ENCODE data around the gene PUM1. TPM values are rescaled to one million over a fixed set of nuclear protein-coding genes. Genes with fewer than 3 reads are reported as not detected.
A peak's percentile ranks its signal among the peaks of the same experiment; 100 is the strongest.

Gene PUM1
- total and polyA plus RNA-seq, 2 of the 8 experiments (the other 6 are each of a cell fraction or from before 2014, with no cell fraction given), result 122 to 177 TPM

DNA sequence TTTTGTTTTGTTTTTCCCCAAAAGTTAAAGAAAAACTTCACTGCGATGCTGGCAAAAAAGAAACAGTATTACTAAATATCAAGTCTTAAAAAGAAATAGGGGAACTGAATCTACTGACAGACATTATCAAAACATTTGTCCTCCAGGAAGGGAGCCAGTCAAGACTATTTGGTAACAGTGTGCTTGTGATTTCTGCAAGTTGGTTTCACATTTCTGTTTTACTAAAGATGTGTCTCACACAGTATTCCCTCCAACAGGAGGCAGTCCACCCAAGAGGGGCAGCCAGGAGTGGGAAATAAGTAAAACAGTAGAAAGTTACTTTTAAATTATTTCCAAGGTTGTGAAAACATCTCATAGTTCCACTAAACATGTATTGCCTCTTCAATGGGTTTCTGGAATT is 82.6 kb downstream of the PUM1 start:
- H2AFZ ChIP-seq (ENCODE audit: low read length), result no peak overlapping the region
- no peak overlapping the region for H2BK12ac ChIP-seq (ENCODE audit: low read depth, low read length)
- no peak overlapping the region for H4K91ac ChIP-seq (replicated peaks; ENCODE audit: insufficient read length, low read length)
- H3K9me3 ChIP-seq (ENCODE audit: insufficient read depth in 2 of 2, low read depth in 1 of 2, low read length in 1 of 2), result no peaks in the 10 kb centered on the region
- no peak overlapping the region for H2BK15ac ChIP-seq (ENCODE audit: low read length)
- no peaks in the 10 kb centered on the region for H3K23me2 ChIP-seq (ENCODE audit: low read depth, low read length)
- FAIRE-seq, result no peak
- no peak for TF ChIP-seq YY1 (IDR thresholded peaks at IDR 0.05; ENCODE audit: low read depth, low read length)
- TF ChIP-seq, protein P1, sequence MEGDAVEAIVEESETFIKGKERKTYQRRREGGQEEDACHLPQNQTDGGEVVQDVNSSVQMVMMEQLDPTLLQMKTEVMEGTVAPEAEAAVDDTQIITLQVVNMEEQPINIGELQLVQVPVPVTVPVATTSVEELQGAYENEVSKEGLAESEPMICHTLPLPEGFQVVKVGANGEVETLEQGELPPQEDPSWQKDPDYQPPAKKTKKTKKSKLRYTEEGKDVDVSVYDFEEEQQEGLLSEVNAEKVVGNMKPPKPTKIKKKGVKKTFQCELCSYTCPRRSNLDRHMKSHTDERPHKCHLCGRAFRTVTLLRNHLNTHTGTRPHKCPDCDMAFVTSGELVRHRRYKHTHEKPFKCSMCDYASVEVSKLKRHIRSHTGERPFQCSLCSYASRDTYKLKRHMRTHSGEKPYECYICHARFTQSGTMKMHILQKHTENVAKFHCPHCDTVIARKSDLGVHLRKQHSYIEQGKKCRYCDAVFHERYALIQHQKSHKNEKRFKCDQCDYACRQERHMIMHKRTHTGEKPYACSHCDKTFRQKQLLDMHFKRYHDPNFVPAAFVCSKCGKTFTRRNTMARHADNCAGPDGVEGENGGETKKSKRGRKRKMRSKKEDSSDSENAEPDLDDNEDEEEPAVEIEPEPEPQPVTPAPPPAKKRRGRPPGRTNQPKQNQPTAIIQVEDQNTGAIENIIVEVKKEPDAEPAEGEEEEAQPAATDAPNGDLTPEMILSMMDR (IDR thresholded peaks at IDR 0.05; ENCODE audit: control extremely low read depth in 1 of 3, insufficient read depth in 1 of 3, low read depth in 1 of 3, low read length in 3 of 3), result 0 out of 4 replicates have a peak, but pooled peaks of 1 of the 3 experiments have one; percentile 5
- no peak overlapping the region for H4K5ac ChIP-seq (ENCODE audit: insufficient read length, low read depth, low read length)
- no peak overlapping the region for H3K4me2 ChIP-seq (ENCODE audit: insufficient read depth in 1 of 2, low read depth in 2 of 2, low read length in 2 of 2)
- no peak overlapping the region for H3K4me3 ChIP-seq (ENCODE audit: extremely low read depth in 1 of 4, insufficient read depth in 2 of 4, low read depth in 3 of 4, low read length in 4 of 4)
- H3K27ac ChIP-seq (ENCODE audit: low read depth, low read length), result no peak overlapping the region
- H3K56ac ChIP-seq (replicated peaks; ENCODE audit: insufficient read length, low read depth, low read length), result no peak overlapping the region
- H3K79me1 ChIP-seq (ENCODE audit: low read depth, low read length), result peaks cover 2% of the 10 kb centered on the region; the same call in 1 of the 2 replicates
- CTCF ChIA-PET (ENCODE audit: partially characterized antibody), result interaction anchor here (1.7 kb wide), 1 partner anchor 68 kb away, joined by 4 read pairs; no protein-coding TSS in a partner anchor
- no peaks in the 10 kb centered on the region; a peak in 1 of 7 replicates for H3K4me1 ChIP-seq (replicated peaks in 1 of 4; ENCODE audit: control insufficient read depth in 3 of 4, insufficient read depth in 4 of 4, low read length in 3 of 4)
- no peak for DNase-seq (ENCODE audit: low read depth in 1 of 2, low spot score in 2 of 2)
- H3K23ac ChIP-seq (ENCODE audit: insufficient read length), result no peak overlapping the region
- no peak overlapping the region for H3K9ac ChIP-seq (replicated peaks in 1 of 4; ENCODE audit: extremely low read depth in 1 of 4, low read depth in 3 of 4, low read length in 3 of 4)
- peaks cover 3 to 93% of the 10 kb centered on the region in 2 experiments; a peak in 3 of 4 replicates for H3K79me2 ChIP-seq (ENCODE audit: control insufficient read depth in 1 of 2, insufficient read depth in 2 of 2, low read length in 2 of 2)
- H2AK5ac ChIP-seq (ENCODE audit: low read depth, low read length), result no peak overlapping the region
- no peak overlapping the region for H2BK120ac ChIP-seq (replicated peaks; ENCODE audit: low read depth, low read length)
- no peak overlapping the region for H3K14ac ChIP-seq (ENCODE audit: insufficient read length)
- 95% methylated on average over 1 of the region's 1 CpG; no CpG with 5 or more reads in 1 of the 2 experiments for whole genome bisulfite sequencing, 2 experiments (ENCODE audit: extremely low coverage in 1 of 2, insufficient coverage in 1 of 2, insufficient read length in 1 of 2, insufficient replicate concordance in 2 of 2, low coverage in 1 of 2, low lambda C conversion rate in 2 of 2, missing lambda C conversion rate in 1 of 2)
- no peak overlapping the region for H2BK20ac ChIP-seq (ENCODE audit: low read length)
- H3K36me3 ChIP-seq (ENCODE audit: control insufficient read depth in 2 of 4, insufficient read depth in 4 of 4, low read length in 3 of 4), result peaks cover 2 to 39% (median 18%) of the 10 kb centered on the region in 4 experiments; a peak in 7 of 8 replicates
- H4K8ac ChIP-seq (ENCODE audit: extremely low read depth, insufficient read depth, low read length), result no peak overlapping the region
- no peak overlapping the region for H3K18ac ChIP-seq (ENCODE audit: extremely low read depth, low read length)
- H4K20me1 ChIP-seq (replicated peaks in 1 of 2; ENCODE audit: control insufficient read depth in 1 of 2, insufficient read depth in 2 of 2, low read length in 2 of 2), result peaks cover 6 to 15% of the 10 kb centered on the region in 2 experiments
- H2BK5ac ChIP-seq (ENCODE audit: low read depth, low read length), result no peak overlapping the region
- H3K27me3 ChIP-seq (replicated peaks in 1 of 4; ENCODE audit: control insufficient read depth in 3 of 4, extremely low read depth in 1 of 4, insufficient read depth in 3 of 4, low read length in 3 of 4), result no peaks in the 10 kb centered on the region
- POLR2A ChIA-PET (ENCODE audit: partially characterized antibody), result interaction anchor here (1.8 kb wide), 1 partner anchor 11 kb away, joined by 5 read pairs; no protein-coding TSS in a partner anchor
- H3K4ac ChIP-seq (replicated peaks; ENCODE audit: insufficient read length, low read depth, low read length), result no peak overlapping the region

Data from H1 (cell line).